Activated T-helper 1 cell treated with Interleukin-2 at 50 U/mL for 16 hours (primary cell): ENCODE data around the gene MAP3K7.

Experiments
- DNase-seq: peaks from one replicate; pipeline ENCODE4 v3.0.0-alpha.2; 2020; ENCODE audit warnings: low read depth

MAP3K7 gene

DNA sequence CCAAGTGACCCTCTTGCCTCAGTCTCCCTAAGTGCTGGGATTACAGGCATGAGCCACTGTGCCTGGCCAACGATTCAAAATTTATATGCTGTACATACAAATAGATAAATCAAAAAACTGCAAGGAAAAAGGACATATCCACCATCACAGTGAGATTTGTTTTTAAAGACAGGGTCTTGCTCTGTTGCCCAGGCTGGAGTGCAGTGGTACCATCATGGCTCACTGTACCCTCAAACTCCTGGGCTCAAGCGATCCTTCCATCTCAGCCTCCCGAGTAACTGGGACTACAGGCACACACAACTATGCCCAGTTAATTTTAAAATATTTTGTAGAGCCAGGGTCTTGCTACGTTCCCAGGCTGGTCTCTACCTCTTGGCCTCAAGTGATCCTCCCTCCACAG lies 61.5 kb downstream of the MAP3K7 start:
- DNase-seq: no peak

DNA sequence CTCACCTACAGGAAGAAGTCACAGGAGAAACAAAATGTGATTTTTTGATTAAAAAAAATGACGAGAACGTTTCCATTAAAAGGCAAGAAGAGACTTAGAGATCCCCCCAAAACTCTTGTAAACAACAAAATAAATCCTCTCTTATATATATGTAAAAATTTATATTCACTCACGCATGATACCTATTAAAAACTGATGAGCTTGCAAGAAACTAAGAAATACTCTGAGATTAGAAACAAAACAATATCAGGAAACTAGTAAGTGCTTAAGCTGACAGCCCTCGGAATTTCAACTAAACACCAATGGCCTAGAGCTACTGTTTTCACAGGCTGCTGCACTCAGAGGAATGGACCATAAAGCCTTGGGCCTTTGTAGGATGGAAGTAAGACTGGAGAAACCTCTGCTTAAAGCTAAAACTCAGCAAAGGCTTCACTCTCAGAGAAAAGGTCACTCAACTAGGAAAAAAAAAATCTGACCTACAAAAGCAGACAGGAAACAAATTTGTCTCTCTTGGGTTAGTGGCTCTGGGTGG lies 63.0 kb downstream of the MAP3K7 start:
- DNase-seq: no peak

DNA sequence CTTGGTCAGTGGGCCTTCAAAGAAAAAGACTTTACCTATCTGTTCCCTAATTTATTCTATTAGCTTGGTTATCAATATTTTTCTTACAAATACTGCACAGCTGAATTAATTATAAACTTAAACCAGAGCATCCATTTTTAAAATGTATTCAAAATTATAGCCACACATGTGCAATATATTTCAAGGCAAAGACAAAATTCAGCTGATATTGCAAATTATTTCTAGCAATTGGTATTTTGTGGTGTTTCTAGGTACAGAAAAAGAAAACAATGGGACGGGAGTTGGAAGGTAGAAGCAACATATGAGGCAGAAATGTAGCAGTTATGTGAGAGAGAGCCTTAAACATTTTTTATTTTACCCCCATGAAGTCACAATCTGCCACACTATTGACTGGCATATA lies 64.9 kb downstream of the MAP3K7 start:
- DNase-seq: no peak

DNA sequence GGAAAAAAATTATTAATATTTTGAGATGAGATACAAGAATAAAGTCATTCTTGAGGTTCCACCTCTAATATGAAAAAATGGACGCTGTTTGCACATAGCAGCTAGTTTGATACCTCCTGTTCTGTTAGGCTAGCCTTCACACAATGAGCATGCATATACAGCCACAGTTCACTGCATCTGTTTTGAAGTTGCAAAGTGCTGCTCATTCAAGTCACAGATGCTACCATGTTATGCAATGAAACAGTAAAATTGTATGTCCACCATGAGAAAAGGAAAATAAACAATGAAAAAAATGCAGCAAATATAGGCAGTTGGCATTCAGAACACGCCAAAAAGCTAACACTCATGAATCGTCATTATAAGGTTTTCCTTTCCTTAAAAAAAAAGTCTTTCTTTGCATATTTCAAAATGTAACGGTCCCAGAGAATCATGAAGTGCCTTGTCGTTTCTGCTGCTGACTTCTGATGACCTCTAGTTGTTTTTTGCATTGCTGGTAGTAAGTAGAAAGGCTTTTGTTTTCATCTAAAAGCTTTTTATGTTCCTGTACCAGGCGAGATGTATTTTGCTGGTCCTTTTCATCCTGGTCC lies 70.7 kb downstream of the MAP3K7 start:
- DNase-seq: no peak

DNA sequence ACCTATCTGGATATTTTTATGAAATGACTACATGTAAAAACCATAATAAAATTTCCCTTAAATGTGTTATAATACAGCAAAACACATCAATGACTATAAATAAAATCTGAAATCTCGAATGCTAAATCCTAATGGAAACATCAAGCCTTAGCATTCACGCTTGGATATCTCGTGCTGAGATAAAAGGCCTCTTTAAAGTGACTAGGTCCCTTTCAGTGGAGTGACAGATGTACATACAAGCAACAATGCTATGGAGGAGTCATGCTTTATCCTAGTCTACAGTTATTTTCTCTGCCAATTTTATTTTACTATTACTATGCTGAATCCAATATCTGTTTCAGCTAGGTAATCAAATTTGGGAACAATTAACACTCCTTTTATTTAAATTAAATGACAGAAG lies 72.4 kb downstream of the MAP3K7 start:
- no peak for DNase-seq

DNA sequence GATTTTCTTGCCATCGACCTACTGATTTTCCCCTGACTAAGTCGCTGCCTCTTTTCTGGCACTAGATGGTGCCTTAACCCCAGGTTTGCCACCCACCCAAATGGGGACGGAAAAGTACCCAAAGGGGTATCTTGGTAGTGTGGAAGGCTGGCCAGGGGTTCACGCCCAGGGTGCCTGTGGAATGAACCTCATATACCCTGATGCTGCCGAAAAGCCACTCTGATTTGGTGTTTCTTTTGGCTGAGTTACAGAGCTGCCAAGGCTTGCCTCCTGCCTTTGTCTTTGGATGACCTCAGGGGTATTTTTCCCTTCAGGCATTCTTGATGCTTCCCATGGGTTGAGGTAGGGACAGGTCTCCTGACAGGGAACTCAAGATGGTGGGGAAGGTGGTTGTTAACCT lies 78.1 kb downstream of the MAP3K7 start:
- no peak for DNase-seq

DNA sequence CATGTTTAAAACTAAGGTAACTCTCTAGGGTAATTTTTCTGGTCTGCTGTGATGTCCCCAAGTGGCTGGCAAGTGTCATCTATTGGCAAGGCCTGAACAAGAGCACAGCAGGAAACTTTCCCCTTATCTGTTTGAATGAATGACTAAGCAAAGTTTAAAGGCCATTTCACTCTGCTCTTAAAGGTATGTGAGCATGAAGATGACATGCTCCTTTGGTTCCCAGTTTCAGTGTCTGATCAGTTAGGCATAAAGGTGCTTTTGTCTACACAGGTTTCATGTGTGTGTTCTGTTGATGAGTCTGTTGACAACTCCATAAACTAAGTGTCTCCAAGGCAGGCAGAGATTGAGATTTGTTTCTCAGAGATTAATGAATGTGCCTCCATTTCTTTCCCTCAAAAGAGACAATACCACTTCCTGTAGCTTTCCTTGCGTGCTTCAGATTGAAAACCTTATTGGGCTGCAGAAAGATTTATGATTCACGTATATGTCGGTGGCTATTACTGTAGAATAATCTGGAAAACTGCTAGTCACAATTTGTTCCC lies 83.9 kb downstream of the MAP3K7 start:
- no peak for DNase-seq

DNA sequence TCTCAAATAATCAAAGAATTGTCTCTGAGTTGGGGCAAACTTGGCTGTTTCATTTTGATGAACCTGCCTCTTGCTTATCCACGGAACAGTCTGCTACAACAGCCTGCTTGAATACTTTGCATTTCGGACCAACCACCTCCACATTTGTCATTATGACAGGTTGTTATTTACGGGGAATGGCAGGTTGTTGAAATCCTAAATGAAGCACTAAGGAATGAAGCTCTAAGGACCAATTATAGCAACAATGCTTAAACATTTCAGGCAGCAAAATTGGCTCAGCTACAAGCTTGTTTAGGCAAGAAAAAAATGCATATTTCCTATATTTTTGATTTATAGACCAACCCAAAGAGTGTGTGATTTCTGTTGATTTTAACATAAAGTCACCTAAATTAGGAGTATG lies 84.5 kb downstream of the MAP3K7 start:
- no peak for DNase-seq

DNA sequence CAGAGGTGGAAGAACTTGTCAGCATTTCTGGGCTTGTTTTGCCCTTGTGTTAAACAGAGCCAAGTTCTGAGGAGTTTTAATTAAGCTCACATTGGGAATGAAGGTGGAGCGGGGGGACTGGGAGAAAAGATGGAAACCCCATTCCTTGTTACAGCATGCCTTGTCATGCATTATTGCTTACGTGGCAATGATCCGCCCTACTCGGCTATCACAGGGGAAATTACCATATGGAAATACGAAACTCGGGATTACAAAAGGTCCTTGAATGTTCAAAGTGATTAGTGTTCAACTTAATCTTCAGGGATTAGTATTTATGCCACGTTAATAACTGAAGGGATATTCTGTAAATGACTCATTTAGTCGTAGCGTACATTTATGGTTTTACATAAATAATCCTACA lies 86.4 kb downstream of the MAP3K7 start:
- DNase-seq: no peak

DNA sequence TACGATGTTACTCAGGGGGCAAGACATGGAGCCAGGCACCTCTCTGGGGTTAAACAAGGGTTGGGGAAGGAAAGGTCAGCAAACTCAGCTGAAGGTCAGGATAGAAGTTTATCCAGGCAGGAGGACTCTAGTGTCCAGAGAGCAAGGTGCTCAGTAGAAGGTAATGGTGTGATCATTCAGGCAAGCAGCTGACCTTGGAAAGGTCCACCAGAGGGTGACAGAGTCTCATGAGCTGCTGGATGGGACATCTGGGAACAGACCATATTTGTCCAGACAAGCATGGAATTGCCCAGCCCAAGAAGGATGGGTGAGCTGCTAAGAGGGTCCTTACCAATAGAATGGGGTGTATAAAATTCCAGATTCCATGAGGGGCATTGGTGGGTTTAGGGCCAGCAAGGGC lies 89.5 kb downstream of the MAP3K7 start:
- DNase-seq: no peak

DNA sequence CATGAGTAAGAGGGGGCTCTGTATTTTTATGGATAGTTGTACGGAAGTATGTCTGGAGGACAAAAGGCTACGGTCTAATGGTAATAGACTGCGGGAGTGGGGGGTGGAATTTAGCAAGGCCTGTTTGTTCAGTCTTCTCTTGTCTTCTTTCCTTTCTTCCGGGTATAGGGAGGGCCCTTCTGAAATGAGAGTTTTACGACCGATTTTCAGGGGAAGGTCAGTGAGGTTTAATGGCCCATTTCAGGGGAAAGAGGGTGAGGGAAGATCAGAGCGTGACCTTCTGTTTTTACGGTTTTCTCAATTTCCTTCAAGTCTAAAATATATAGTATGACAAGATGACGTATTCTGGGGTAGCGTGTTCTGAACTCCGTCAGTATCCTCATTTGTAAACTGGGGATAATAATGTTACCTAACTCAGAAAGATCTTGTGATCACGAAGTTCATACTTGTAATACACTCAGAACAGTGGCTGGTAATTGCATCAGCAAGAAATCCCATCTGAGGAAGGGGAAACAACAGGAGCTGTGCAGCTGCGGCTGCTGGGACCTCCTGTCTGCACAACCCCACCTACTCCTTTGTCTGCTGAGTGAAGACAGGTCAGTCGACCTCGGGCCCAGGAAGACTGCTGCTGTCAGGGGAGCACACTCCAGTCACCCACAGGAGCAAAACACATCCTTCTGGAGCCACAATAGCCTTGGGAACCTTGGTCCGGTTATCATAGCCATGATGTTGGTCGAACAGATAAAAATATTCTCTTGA lies 90.4 kb downstream of the MAP3K7 start:
- DNase-seq: no peak

DNA sequence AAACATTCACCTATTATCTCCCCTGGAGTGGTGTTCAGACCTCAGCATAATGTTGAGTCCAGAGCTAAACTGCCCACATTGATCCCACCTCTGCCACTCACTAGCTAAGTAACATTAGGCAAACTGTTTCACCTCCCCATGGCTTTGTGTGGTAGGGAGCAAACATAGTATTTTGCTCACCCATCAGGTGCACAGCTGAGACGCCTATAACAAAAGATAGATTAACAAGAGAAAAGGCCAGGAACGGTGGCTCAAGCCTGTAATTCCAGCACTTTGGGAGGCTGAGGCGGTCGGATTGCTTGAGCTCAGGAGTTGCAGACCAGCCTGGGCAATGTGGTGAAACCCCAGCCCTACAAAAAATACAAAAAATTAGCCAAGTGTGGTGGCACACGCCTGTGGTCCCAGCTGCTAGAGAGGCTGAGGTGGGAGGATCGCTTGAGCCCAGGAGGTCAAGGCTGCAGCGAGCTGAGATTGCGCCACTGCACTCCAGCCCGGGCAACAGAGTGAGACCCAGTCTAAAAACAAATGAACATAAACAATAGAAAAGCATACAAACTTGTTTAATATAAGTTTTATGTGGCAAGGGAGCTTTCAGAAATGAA lies 91.6 kb downstream of the MAP3K7 start:
- DNase-seq: no peak

DNA sequence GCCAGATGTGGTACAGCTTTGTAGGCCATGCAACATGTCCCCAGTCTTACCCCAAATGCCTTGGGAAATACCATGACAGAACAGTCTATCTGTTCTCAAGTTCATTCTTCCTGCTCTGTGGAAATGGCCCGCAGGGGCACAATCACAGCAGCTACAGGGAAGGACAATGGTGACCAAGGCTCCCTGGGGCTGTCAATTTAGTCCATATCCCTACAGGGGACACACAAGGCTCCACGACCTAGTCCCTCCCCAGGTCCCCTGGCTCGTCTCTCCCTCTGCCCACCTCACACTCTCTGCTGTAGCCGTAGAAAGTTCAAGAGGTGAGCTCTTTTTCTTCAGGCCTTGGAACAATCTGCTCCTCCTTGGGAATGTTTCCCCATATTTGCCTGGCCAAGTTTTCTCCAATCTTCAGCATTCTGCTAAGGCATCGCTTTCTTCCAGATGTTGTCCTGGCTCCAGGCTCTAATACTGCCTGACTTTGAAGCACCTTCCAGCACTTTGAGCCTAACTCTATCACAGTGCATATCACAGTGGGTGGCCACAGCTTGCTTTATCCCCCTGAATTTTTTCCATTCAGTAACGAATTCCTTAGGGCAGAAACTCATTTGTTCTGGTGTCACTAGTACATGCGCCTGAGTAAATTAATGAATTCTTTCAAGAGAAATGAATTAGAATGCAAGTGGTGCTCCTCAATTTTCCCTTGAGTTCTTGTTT lies 92.6 kb downstream of the MAP3K7 start:
- DNase-seq: no peak

DNA sequence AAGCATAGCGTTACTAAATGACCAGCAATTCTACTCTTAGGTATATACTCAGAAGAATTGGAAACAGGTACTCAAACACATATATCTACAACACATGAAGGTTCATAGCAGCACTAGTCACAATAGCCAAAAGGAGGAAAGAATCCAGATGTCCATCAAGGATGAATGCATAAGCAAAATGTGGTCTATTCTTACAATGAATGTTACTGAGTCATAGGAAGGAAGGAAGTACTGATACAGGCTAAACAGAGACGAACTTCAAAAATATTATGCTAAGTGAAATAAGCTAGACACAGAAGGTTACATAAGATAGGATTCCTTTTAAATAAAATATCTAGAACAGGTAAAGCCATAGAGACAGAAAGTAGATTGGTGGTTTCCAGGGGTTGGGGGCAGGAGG lies 93.5 kb downstream of the MAP3K7 start:
- DNase-seq: no peak

DNA sequence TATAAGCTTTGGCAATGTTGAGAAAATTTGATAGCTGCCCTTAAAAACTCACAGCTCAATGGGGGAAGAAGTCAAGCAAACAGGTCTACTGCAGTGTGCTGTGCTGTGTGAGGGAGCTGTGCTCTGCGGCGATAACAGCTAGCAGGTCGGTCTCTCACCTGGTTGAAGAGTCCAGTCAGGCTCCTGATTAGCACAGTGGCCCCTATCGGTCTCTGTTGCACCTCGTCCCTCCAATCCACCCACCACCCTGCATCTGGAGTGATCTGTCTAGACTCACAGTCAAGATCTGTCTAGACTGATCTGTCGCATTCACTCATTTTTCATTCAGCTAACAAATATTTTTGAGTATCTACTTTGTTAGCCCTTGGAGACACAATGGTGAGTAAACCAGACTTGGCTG lies 94.1 kb downstream of the MAP3K7 start:
- DNase-seq: no peak

DNA sequence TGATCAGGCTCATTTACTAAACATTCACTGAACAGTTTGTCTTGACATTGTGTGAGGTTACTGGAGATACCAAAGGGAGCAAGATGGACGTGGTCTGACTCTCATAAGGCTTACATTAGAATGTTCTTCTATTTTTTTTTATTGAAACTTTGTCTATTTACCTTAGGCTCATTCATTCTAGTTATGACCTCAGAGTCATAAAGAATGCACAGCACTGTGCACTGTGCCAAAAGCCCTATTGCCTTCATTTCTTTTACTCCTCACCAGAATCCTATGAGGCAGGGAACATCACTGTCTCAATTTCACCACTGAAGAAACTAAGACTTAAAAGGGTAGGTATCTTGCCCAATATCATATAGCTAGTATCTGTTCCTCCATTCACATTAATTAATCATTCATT lies 94.5 kb downstream of the MAP3K7 start:
- DNase-seq: no peak

DNA sequence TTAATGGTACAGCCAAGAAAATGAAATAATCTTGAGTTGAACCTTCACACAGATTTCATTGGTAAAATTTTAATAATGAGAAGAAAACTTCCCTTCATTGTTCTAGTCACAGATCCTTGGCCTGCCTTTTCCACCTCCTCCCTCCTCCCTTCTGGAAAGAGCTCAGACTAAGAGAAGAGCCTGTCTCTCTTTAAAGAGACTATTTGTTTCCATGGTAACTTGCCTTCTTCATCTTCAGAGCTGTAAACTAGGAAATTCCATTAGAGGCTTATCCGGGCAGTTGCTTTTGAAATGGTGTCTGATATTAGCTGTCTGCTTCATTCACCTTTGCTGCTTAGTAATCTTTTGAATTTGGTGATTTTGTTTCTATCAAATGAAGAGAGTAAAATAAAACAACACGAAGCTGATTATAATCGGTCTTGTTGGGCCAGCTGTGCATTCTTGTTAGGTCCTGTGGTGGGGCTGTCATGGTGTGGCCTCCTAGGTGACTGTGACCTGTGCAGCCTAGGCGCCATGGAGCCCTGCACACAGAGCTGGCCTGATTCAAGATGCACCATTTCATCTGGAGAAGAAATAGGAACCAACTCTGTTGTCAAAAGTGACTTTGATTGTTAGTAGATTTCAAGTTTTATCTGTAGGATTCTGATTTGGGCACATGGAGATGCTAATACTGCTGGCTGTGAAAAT lies 96.7 kb downstream of the MAP3K7 start:
- DNase-seq: no peak

DNA sequence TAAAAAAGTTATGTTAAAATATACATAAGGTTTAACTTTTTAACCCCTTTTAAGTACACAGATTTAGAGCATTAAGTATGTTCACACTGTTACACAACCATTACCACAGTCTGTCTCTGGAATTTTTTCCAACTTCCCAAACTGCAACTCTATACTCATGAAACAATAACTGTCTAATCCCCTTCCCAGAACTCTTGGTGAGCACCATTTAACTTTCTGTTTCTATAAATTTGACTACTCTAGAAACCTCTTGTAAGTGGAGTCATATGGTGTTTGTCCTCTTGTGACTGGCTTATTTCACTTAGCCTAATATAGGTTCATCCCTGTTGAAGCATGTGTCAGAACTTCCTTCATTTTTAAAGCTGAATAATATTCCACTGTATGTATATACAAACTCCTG lies 98.1 kb downstream of the MAP3K7 start:
- DNase-seq: no peak

DNA sequence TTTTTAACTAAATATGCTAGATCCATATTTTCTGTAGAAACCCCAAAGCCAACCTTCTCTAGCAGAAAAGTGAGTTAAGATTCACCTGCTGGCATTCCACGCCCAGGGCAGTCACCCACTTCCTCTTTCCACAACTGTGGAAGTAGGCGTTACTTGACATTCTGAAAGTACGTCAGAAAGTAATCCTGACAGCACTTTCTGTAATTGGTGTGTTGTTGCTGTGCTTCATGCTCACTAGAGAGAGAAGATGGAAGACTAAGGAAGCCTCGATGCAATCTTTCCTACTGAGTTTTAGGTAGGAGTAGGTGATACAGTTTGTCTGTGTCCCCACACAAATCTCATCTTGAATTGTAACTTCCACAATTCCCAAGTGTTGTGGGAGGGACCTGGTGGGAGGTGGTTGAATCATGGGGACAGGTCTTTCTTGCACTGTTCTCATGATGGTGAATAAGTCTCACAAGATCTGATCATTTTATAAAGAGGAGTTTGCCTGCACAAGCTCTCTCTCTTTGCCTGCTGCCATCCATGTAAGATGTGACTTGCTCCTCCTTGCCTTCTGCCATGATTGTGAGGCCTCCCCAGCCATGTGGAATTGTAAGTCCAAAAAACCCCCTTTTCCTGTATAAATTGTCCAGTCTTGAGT lies 101.1 kb downstream of the MAP3K7 start:
- DNase-seq: no peak

DNA sequence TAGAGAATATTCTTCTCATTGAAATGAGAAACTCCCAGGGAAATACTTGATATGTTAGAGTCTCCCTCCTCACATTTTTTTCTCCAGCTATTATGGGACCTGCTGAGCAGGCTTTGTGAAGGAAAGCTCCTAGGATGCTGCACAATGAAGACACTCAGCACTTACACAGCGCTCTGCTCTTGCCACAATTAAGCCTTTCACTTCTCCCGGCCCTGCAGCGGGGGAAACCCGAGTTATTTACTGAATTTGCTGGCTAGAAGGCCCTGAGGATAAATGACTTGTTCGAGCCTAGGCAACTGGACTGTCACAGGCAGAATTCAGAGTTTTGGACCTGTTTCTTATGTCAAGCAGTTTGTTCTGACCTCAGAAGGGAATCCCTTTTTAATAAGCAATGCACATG lies 102.0 kb downstream of the MAP3K7 start:
- DNase-seq: no peak

DNA sequence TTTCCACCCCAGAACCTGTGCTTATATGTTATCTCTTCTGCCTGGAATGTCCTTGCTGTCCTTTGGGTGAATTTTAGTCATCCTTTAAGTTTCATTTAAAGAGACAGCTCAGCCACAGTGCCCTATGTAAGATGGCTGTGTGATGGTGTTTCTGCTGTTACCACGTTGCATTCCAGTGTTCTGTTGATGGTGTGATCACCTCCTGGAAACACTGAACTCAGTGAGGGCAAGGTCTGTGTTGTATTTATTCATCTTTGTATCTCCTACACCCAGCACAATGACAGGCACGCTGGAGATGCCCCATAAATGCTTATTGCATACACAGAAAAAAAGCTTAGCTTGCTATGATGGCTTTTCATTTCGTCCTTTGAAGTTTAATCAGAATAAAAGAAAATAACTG lies 102.5 kb downstream of the MAP3K7 start:
- no peak for DNase-seq
